Choroid plexus epithelial cell (primary cell): ENCODE data around the gene ALPI.

Source experiments
- DNase-seq: peaks from one replicate; pipeline ENCODE4 v3.0.0-alpha.2; 2010; ENCODE audit warnings: low read depth
- H3K4me3 ChIP-seq: 2 replicates; pipeline ENCODE4 v1.5.1; 2011; ENCODE audit warnings: low read depth, mild to moderate bottlenecking, control low read depth, low read length, moderate library complexity
- CTCF ChIP-seq: conservative IDR thresholded peaks from 2 replicates; pipeline ENCODE4 v1.5.1; 2011; ENCODE audit warnings: low read depth, mild to moderate bottlenecking, control low read depth, inconsistent platforms, low read length, moderate library complexity

The ALPI gene

GRCh38 chr2:232497348-232497747 lies 41.4 kb downstream of the ALPI start:
- TF ChIP-seq CTCF = no peak
- no peak overlapping the region for H3K4me3 ChIP-seq
- no peak for DNase-seq

- DNase-seq = no peak
- TF ChIP-seq CTCF = no peak
- H3K4me3 ChIP-seq = no peak overlapping the region
These were observed 42.5 kb downstream of the ALPI start for GRCh38 chr2:232498452-232498851.

- no peak for TF ChIP-seq CTCF
- DNase-seq = no peak
- no peak overlapping the region for H3K4me3 ChIP-seq
These were observed 45.4 kb downstream of the ALPI start for GRCh38 chr2:232501331-232501771.

- DNase-seq = no peak
- no peak for TF ChIP-seq CTCF
- no peak overlapping the region for H3K4me3 ChIP-seq
These were observed 45.9 kb downstream of the ALPI start for GRCh38 chr2:232501794-232502390.

- H3K4me3 ChIP-seq = no peak overlapping the region
- DNase-seq = no peak
- no peak for TF ChIP-seq CTCF
These were observed 46.6 kb downstream of the ALPI start for GRCh38 chr2:232502511-232502910.

- DNase-seq = peak; percentile 14
- no peak for TF ChIP-seq CTCF
- no peak overlapping the region for H3K4me3 ChIP-seq
These were observed 47.2 kb downstream of the ALPI start for GRCh38 chr2:232502911-232503808.

- no peak for DNase-seq
- TF ChIP-seq CTCF = no peak
- no peak overlapping the region for H3K4me3 ChIP-seq
These were observed 47.9 kb downstream of the ALPI start for GRCh38 chr2:232503809-232504323.
